ENCODE results near the gene LPP.

LPP gene

GRCh38 chr3:188365988-188366698 is 212.2 kb downstream of the LPP start:
- no peak for DNase-seq (ENCODE audit: low read depth)

GRCh38 chr3:188367678-188368077 is 213.7 kb downstream of the LPP start:
- no peak for DNase-seq (ENCODE audit: low read depth)

GRCh38 chr3:188369526-188369925 is 215.6 kb downstream of the LPP start:
- DNase-seq (ENCODE audit: low read depth) = no peak

- DNase-seq (ENCODE audit: low read depth) = no peak
Measured at GRCh38 chr3:188370081-188370830, 216.3 kb downstream of the LPP start.

- DNase-seq (ENCODE audit: low read depth) = no peak
Measured at GRCh38 chr3:188378786-188379185, 224.8 kb downstream of the LPP start.

- DNase-seq (ENCODE audit: low read depth) = no peak
Measured at GRCh38 chr3:188380252-188380651, 226.3 kb downstream of the LPP start.

- DNase-seq (ENCODE audit: low read depth) = no peak
Measured at GRCh38 chr3:188380722-188381121, 226.8 kb downstream of the LPP start.

- DNase-seq (ENCODE audit: low read depth) = no peak
Measured at GRCh38 chr3:188383748-188384147, 229.8 kb downstream of the LPP start.

GRCh38 chr3:188385295-188385694 is 231.3 kb downstream of the LPP start:
- DNase-seq (ENCODE audit: low read depth) = no peak

- no peak for DNase-seq (ENCODE audit: low read depth)
Measured at GRCh38 chr3:188389711-188390342, 235.9 kb downstream of the LPP start.

GRCh38 chr3:188390343-188390718 is 236.4 kb downstream of the LPP start:
- DNase-seq (ENCODE audit: low read depth) = no peak

GRCh38 chr3:188390775-188391443 is 237.0 kb downstream of the LPP start:
- no peak for DNase-seq (ENCODE audit: low read depth)

- no peak for DNase-seq (ENCODE audit: low read depth)
Measured at GRCh38 chr3:188391592-188391991, 237.6 kb downstream of the LPP start.

GRCh38 chr3:188392076-188392475 is 238.1 kb downstream of the LPP start:
- no peak for DNase-seq (ENCODE audit: low read depth)

GRCh38 chr3:188394623-188395022 is 240.7 kb downstream of the LPP start:
- DNase-seq (ENCODE audit: low read depth) = no peak

GRCh38 chr3:188396251-188396650 is 242.3 kb downstream of the LPP start:
- no peak for DNase-seq (ENCODE audit: low read depth)

GRCh38 chr3:188396900-188397299 is 242.9 kb downstream of the LPP start:
- DNase-seq (ENCODE audit: low read depth) = no peak

GRCh38 chr3:188397766-188398705 is 244.1 kb downstream of the LPP start:
- DNase-seq (ENCODE audit: low read depth) = no peak

- DNase-seq (ENCODE audit: low read depth) = no peak
Measured at GRCh38 chr3:188400494-188401243, 246.7 kb downstream of the LPP start.

- DNase-seq (ENCODE audit: low read depth) = no peak
Measured at GRCh38 chr3:188401244-188401993, 247.5 kb downstream of the LPP start.

Data from HS-5 (cell line).